GM21786 (cell line): Measurements from ENCODE around the gene TTLL8.

Source experiments
- ATAC-seq: cut with Tn5 transposase; IDR thresholded peaks from one replicate; pipeline ENCODE4 v1.9.1; 2021; ENCODE audit not compliant: unreplicated experiment

The TTLL8 gene

GRCh38 chr22:49969751-49970527 is 88.2 kb downstream of the TTLL8 start:
- ATAC-seq = no peak

GRCh38 chr22:49968831-49969661 is 89.1 kb downstream of the TTLL8 start:
- no peak for ATAC-seq
